ENCODE measurements around the gene EN2.

The EN2 gene

GRCh38 chr7:155511702-155511996, 53.7 kb downstream of the EN2 start:
- no peak for DNase-seq

- DNase-seq: no peak
Measured at GRCh38 chr7:155512246-155512887, 54.4 kb downstream of the EN2 start.

GRCh38 chr7:155513543-155514285, 55.8 kb downstream of the EN2 start:
- DNase-seq: no peak

GRCh38 chr7:155514296-155514695, 56.4 kb downstream of the EN2 start:
- no peak for DNase-seq
